Measurements from ENCODE around the gene STK32B.

- TF ChIP-seq, protein P1, sequence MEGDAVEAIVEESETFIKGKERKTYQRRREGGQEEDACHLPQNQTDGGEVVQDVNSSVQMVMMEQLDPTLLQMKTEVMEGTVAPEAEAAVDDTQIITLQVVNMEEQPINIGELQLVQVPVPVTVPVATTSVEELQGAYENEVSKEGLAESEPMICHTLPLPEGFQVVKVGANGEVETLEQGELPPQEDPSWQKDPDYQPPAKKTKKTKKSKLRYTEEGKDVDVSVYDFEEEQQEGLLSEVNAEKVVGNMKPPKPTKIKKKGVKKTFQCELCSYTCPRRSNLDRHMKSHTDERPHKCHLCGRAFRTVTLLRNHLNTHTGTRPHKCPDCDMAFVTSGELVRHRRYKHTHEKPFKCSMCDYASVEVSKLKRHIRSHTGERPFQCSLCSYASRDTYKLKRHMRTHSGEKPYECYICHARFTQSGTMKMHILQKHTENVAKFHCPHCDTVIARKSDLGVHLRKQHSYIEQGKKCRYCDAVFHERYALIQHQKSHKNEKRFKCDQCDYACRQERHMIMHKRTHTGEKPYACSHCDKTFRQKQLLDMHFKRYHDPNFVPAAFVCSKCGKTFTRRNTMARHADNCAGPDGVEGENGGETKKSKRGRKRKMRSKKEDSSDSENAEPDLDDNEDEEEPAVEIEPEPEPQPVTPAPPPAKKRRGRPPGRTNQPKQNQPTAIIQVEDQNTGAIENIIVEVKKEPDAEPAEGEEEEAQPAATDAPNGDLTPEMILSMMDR (IDR thresholded peaks at IDR 0.05), result no peak
- no peak for TF ChIP-seq POLR2A (IDR thresholded peaks at IDR 0.05)
These were observed 453.2 kb downstream of the STK32B start for GRCh38 chr4:5504486-5504885.

All from lower leg skin (tissue), 3 donors.